GM19193 (cell line): ENCODE results near the gene RHBDD2.

Experiments
- POLR2A ChIP-seq: IDR thresholded peaks from 4 replicates; pipeline ENCODE4 v1.6.1; 2011; ENCODE audit not compliant: insufficient read depth, insufficient read length; ENCODE audit errors: extremely low read depth

The RHBDD2 gene

DNA sequence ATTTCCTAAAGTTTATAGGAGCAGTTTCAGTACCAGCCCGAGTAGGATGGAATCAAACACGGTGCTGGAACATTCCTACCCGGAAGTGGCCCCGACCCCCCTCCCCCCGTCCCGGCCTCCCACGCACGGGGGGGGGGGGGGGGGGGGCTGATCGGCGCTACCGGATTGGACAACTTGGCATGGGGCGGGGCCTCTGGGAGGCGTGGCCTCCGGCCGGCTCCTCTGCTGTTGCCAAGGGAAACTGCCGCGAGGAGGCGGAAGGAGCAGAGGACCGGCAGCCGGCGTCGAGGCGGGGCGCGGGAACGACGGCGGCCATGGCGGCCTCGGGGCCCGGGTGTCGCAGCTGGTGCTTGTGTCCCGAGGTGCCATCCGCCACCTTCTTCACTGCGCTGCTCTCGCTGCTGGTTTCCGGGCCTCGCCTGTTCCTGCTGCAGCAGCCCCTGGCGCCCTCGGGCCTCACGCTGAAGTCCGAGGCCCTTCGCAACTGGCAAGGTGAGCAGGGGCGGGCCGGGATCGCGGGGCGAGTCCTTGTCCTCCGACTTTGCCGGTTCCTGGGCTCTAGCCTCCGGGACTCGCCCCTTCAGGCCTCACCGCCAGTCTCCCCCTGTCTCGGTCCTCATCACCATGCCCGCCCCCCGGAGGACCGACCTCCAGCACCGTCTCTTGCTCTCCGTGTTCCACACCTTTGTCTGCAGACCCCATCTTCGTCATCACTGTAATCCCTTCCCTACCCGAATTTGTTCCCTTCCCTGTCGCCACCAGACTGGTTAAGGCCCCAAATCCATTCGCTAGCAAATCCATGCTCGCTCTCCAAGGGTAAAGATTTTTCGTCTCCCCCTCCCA, at the start of gene RHBDD2:
Gene RHBDD2, plus strand, starts transcription at position 266 of the 843 bp plus-strand sequence. Its CDS starts 49 bp downstream, at position 315.
- TF ChIP-seq POLR2A = peak; percentile 92

DNA sequence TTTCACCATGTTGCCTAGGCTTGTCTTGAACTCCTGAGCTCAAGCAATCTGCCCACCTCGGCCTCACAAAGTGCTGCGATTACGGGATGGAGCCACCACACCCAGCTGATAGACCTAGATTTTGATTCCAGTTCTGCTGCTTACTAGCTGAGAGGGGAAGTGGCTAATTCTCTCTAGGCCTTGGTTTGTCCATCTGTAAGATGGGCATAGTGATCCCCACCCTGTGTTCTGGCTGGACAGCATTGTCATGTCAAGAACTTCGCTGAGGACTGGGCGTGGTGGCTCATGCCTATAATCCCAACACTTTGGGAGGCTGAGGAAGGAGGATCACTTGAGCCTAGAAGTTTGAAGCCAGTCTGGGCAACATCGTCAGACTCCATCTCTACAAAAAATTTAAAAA, 47.9 kb upstream of the RHBDD2 start:
- no peak for TF ChIP-seq POLR2A

DNA sequence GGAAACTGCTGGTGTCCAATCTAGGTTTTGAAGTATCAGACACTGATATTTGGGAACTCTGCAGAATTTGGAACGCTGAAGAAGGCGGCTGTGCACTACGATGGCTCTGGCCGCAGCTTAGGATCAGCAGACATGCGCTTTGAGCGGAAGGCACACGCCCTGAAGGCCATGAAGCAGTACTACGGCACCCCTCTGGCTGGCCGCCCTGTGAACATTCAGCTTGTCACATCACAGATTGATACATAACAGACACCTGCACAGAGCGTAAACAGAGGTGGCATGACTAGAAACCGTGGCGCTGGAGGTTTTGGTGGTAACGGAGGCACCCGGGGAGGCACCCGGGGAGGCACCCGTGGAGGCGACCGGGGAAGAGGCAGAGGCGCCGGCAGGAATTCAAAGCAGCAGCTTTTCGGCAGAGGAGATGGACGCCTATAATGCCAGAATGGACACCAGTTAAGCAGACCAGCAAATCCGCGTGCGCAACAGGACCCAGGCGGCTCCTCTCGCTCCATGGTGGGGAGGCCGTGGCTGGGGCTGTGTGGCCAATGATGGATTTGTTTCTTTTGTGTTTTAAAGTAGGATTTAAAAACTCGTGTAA, 43.0 kb upstream of the RHBDD2 start:
- no peak for TF ChIP-seq POLR2A

DNA sequence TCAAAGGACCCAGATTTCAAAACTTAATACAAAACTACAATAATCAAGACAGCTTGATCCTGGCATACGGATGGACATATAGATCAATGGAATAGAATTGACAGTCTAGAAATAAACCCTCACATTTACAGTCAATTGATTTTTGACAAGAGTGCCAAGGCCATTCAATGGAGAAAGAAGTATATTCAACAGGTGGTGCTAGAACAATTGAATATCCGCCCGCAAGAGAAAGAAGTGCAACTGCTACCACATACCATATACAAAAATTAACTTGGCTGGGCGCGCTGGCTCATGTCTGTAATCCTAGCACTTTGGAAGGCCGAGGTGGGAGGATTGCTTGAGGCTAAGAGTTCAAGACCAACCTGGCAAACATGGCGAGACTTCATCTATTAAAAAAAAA, 42.0 kb upstream of the RHBDD2 start:
- no peak for TF ChIP-seq POLR2A

DNA sequence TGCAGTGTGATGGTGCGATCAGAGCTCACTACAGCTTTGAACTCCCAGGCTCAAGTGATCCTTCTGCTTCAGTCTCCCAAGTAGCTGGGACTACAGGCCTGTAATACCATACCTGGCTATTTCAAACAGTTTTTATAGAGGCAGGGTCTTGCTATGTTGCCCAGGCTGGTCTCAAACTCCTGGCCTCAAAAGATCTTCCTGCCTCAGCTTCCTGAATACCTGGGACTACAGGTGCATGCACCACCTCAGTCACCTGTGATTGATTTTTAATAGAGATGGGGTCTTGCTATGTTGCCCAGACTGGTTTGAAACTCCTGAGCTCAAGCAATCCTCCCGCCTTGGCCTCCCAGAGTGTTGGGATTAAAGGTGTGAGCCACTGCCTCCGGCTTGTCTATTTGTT, 38.8 kb upstream of the RHBDD2 start:
- no peak for TF ChIP-seq POLR2A

DNA sequence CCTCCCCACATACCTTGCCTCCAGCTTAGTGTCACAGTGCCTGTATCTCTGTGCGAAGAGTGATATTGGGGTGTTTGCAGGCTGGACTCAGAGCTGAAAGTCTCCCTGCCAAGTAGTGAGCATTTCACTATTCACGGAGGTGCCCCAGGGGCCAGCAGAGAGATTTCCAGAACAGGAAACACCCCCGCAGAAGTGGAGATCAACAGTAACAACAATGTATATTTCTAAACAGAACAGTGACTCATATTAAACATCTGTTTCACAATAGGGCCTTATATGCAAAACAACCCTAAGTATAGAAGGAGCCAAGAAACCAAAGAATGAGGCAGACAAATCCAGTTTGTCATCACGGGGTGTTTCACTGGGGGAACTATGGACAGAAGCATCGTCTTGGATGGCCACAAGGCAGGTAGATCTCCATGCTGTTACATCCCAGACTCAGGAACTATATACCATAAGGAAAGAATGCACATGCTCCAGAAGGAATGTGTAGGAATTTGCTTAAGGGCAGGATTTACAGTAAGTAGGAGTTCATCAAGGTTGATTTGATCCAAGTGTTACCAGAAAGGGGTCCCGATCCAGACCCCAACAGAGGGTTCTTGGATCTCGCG, 35.9 kb upstream of the RHBDD2 start:
- TF ChIP-seq POLR2A = no peak

DNA sequence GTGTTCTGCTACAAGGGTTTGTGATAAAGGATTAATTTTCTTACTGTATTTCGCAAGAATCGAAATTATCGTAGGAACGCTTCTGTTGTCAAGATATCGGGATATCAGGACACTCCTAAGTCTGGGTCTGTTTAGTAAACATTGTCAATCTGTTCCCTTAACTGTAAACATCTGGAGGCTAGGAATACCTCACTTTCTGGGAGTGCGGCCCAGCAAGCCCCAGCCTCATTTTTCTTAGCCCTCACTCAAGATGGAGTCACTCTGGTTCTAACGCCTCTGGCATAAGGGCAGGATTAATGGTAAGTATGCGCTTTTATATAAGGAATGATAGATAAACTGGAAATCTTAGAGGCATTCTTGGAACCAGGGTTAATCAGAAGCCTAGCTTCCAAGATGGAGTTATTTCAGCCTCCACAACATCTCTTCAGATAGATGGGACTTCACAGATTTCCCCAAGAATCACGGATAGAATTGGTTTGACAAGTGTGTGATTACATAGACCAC, 35.2 kb upstream of the RHBDD2 start:
- TF ChIP-seq POLR2A = no peak

DNA sequence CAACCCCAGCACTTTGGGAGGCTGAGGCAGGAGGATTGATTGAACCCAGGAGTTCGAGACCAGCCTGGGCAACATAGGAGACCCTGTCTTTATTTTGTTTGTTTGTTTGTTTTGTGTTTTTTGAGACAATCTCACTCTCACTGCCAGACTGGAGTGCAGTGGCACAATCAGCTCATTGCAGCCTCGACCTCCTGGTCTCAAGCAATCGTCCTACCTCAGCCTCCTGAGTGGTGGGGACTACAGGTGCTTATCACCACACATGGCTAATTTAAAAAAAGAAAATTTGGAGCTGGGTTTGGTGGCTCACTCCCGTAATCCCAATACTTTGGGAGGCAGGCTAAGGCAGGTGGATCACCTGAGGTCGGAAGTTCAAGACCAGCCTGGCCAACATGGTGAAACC, 34.7 kb upstream of the RHBDD2 start:
- no peak for TF ChIP-seq POLR2A

DNA sequence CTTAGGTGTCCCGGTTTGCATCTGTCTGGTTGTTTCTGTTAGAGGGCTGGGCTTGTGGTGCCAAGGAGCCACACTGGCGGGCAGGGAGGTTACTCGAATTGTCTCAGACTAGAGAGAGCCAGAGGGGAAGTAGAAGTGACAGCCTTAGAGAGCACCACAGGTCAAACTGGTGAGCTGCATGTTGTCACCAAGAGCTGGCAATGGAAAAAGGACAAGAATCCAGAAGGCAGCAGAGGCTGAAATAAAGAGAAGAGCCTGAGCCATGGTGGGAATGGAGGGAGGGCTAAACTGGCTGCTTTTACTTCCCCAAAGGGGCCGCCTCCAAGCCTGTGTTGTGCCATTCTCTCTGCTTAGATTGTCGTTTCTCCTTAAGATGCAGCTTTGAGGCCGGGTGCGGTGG, 31.1 kb upstream of the RHBDD2 start:
- no peak for TF ChIP-seq POLR2A

DNA sequence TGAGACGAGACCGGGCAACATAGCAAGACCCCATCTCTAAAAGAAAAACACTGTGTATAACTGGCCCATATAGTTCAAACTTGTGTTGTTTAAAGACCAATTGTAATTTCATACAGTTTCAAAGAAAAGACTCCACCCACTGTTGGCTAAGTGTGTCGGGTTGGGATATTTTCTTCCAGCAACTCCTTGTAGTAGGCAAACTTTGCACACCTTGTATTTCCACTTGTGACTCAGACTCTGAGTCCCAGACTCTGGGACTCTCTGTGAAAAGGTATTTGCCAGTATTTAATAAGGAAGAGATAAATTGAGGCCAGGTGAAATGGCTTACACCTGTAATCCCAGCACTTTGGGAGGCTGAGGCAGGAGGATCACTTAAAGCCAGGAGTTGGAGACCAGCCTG, 29.3 kb upstream of the RHBDD2 start:
- no peak for TF ChIP-seq POLR2A

DNA sequence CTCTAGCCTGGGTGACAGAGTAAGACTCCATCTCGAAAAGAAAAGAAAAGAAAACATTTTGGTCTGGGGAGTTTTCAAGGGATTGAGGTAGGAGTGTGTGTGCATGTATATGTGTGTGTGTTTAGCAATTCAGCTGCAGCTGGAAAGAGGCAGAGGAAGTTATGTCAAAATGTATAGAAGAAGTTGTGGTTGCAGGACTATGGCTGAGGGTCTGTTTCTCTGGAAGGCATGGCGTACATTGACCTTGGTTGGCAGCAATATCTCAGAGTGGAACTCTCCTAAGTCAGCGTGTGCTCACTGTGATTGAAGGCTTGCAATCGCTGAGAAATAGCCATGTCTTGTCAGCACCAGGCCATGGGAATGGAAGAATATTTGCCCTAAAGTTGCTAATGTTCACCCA, 28.6 kb upstream of the RHBDD2 start:
- TF ChIP-seq POLR2A = no peak

DNA sequence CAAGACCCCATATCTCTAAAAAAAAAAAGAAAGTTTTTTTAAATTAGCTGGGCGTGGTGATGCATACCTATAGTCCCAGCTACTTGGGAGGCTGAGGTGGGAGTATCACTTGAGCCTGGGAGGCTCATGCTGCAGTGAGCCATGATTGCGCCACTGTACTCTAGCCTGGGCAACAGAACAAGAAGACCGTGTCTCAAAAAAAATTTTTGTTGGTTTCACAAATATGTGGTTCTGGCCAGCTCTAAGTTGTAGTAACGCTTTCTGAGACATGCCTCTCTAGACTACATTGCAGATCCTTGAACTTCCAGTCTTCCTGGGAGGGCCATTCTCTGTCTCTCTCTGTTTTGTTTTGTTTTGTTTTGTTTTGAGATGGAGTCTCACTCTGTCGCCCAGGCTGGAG, 24.6 kb upstream of the RHBDD2 start:
- TF ChIP-seq POLR2A = no peak

DNA sequence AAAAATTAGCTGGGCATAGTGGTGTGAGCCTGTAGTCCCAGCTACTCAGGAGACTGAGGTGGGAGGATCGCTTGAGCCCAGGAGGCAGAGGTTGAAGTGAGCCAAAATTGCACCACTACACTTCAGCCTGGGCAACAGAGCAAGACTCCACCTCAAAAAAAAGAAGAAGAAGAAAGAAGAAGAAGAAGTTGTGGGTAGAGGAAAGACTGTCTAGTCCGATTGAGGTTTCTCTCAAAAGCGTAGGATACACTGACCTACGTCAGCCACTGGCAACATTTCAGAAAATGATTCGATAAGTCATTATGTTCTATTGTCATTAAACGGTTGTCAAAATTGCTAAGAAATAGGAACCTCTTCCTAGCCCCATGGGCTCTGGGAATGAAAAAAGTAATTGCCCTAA, 22.3 kb upstream of the RHBDD2 start:
- TF ChIP-seq POLR2A = no peak

DNA sequence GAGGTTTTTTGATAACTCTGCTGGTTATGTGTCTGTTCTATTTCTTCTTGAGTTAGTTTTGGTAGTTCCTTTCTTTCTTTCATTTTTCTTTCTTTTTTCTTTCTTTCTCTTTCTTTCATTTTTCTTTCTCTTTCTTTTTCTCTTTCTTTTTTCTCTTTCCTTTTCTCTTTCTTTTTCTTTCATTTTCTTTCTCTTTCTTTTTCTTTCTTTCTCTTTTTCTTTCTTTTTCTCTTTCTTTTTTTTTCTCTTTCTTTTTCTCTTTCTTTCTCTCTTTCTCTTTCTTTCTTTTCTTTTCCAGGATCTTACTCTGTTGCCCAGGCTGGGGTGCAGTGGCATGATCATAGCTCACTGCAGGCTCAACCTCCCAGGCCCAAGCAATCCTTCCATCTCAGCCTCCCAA, 20.4 kb upstream of the RHBDD2 start:
- no peak for TF ChIP-seq POLR2A

DNA sequence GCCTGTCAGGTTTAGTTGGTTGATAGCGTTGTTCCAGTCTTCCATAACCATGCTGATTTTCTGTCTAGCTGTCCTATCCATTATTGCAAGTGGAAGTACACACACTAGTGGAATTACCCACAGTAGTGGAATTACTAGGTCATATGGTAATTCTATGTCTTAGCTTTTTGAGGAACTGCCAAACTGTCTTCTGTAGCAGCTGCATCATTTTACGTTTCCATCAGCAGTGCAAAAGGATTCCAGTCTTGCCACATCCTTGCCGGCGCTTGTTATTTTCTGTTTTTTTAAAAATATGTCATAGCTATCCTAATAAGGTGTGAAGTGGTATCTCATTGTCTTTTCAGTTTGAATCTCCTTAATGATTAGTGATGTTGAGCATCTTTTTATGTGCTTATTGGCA, 17.2 kb upstream of the RHBDD2 start:
- no peak for TF ChIP-seq POLR2A

DNA sequence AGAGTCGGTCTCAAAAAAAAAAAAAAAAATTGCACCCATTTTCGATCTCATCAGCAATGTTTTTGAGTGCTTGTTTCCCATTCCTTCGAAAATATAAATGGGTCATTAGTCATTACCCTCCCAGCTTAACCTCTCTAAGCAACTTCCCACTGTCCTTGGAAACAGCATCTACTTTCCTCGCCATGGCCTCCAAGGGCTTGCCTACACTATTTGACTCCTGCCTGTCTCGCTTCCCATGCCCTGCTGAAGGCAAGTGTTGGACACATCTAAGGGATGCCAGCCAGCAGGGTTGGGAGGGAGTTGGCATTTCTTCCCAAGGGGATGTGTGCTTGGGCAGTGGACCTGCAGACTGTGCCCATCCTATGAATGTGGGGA, 12.7 kb upstream of the RHBDD2 start:
- TF ChIP-seq POLR2A = no peak

DNA sequence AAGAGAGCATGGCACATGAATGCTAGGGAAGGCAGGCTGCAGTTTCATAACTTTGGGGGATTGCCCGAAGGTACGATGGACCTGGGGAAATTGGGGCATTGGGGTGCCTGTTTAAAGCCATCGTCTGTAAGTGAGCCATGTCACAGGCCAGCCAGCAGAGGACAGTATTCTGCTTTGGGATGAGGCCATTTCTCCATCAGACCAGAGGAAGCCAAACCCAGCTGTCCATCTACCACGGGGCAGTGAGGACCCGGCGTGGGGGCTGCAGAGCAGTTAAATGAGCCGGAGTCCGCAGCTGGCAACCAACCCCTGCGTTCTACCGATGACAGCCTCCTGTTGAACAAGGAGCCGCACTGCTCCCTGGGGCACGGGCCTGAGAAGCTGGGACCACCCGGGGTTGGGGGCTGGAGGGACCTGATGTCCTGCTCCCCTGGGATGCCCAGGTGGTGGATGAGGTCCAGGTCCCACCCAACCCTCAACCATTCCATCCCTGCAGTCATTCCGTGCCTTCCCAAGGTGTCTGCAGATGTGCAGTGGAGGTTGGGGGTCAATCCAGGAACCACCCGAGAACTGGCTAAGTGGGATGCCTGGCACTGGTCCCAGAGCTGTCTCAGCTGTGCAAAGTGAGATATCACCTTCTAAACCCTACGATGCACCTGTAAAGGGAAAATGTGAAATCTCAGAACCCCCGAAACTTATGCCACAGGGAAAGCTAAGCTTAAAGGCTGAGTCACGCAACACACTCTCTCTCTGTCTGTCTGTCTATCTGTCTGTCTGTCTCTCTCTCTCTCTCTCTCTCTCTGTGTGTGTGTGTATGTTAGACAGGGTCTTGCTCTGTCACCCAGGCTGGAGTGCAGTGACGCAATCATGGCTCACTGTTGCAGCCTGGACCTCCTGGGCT, 12.1 kb upstream of the RHBDD2 start:
- no peak for TF ChIP-seq POLR2A
